ENCODE results near the gene FGGY. TPM values are rescaled to one million over a fixed set of nuclear protein-coding genes. Genes with fewer than 3 reads are reported as not detected.
"Not testable (repeated sequence)": the region's sequence is repeated elsewhere in the genome, so short reads cannot be mapped to it uniquely, and the experiment has no call there.

FGGY gene
- polyA plus RNA-seq, 6 donors from 2014 or later = 6.1 to 12.0 (median 7.3) TPM

DNA sequence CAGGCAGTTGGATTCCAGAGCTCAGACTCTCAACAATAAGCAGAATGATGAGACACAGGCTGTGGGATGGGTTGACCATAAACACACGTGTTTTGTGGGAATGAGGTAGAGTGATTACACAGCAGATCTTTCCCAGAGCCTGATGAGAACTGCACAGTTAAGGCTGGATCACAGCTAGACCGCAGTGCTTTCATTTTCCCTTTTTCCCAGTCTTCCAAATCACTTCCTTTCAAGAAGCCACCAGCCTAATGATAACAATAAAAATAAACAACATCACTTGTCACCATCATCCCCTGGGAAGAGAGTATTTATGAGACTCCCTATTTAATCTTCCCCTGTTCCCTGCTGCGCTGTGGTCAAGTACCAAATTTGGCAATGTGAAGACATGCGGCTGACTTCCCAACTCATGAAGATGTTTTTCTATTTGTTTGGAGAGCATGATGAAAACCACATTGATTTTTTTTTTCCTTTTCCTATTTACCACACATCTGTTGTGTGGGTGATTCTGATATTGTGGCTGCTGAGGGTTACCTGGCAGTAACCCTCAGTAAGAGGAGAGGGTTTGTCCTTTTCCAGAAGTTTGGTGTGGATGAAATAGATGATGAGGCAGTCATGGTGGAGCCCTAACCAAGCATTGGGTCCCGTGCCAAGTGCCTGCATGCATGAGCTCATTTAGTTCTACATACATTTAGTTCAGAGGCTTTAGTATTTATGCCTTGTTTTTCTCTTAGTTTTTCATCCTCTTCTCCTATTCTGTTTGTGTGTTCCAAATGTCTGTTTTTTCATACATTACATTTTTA lies 268.9 kb downstream of the FGGY start:
- peaks cover 0 to 4% (median 0%) of the 10 kb centered on the region in 7 donors for H3K9me3 Mint-ChIP-seq
- peaks cover 0 to 6% of the 10 kb centered on the region in 2 donors for H3K36me3 Mint-ChIP-seq
- ATAC-seq (ENCODE audit: low read depth in 2 of 2) (no peak), DNase-seq (no peak)
- peaks cover 33 to 39% (median 35%) of the 10 kb centered on the region in 3 donors for H3K4me1 Mint-ChIP-seq
- H3K27ac Mint-ChIP-seq = peak overlapping the region in 2 of 6 donors; percentile 57 to 89
- H3K27me3 Mint-ChIP-seq = no peaks in the 10 kb centered on the region
- H3K4me3 Mint-ChIP-seq = no peak overlapping the region

DNA sequence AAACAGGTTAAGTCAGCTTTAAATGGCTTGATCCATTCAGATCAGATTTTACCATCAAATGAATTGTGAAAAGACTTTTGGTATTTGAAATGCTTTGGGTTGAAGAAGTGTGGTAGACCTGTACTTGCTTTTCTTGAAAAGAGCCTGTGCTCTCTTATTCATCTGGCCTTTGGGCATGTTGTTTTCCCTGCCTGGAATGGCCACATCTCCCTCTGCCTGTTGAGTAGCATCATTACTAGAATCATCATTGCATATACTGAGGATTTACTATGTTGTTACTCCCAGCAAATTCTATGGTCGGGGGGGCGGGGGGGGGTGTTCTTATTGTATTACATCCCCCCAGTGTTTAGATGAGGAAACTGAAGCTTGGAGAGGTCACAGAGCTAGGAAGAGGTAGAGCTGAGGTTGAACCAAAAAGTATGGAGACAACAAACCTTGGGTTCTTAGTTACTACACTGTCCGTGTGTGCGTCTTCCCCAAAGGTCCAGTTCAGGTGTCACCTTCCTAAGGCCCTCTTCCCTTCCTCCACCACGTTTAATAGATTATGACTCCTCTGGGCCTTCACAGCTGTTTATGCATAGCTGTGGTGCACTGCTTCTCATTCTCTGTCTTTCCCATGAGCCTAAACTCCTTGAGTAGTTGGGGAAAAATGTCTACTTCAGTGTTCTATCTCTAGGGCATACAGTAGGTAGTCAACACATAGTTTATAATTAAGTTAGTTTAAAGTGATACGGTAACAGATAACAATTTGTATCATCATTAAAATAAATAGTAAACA lies 271.5 kb downstream of the FGGY start:
- Mint-ChIP-seq H3K9me3 (no peaks in the 10 kb centered on the region), H3K4me3 (no peak overlapping the region), H3K27ac (peak overlapping the region in 2 of 6 donors; percentile 57 to 77), H3K4me1 (peaks cover 24 to 33% (median 24%) of the 10 kb centered on the region in 3 donors), H3K36me3 (peaks cover 0 to 1% of the 10 kb centered on the region in 2 donors), H3K27me3 (no peaks in the 10 kb centered on the region)
- no peak for DNase-seq
- no peak for ATAC-seq (ENCODE audit: low read depth in 2 of 2)

DNA sequence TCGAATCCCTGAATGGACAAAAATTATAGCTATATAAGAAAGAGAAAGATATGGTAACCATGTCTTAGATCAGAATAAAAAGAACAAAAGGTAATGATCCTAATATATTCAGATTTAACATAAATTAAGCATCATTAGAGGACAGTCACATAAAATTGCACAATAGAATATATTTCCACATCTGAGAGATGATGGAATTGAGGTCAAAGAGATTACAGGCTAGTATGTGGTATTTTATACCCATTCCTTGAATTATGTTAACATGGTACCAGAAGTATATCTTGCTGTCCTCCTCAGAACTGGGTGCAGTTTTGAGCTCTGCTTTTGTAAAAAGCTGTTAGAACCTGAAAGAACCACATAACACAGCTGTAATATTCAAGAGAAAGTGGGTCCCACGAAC lies 272.3 kb downstream of the FGGY start:
- ATAC-seq (ENCODE audit: low read depth in 2 of 2) (no peak), DNase-seq (no peak)
- Mint-ChIP-seq H3K4me1 (peaks cover 23 to 33% (median 24%) of the 10 kb centered on the region in 3 donors), H3K27ac (peak overlapping the region in 2 of 6 donors; percentile 43 to 77), H3K9me3 (peaks cover 0 to 6% (median 5%) of the 10 kb centered on the region in 7 donors), H3K4me3 (peak overlapping the region in 1 of 8 donors; percentile 52), H3K36me3 (peaks cover 5 to 6% of the 10 kb centered on the region in 2 donors), H3K27me3 (no peaks in the 10 kb centered on the region)

DNA sequence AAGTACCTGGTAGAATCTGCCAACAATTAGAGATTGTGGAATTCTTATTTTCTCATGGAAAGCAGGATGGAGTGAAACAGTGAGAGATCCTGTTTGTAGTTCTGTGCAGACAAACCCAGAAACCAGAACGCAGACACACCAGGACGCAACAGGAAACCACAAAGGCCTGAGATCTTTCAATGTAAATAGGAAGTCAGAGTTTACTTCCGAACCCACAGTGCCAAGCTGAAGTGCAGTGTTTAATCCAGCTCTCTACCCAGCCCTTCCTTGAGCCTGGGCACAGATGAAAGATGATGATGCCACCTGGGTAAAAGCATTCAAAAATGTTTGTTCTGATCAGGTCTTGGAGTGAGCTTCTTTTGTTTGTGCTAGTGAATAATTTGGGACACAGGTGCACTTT lies 273.6 kb downstream of the FGGY start:
- Mint-ChIP-seq H3K9me3 (peaks cover 0 to 8% (median 5%) of the 10 kb centered on the region in 7 donors), H3K4me1 (peaks cover 23 to 33% (median 24%) of the 10 kb centered on the region in 3 donors), H3K27me3 (no peaks in the 10 kb centered on the region), H3K4me3 (peak overlapping the region in 7 of 8 donors; percentile 7 to 79 (median 64)), H3K36me3 (peaks cover 6 to 12% of the 10 kb centered on the region in 2 donors), H3K27ac (peak overlapping the region in 5 of 6 donors; percentile 3 to 77 (median 66))
- peak; percentile 99 for ATAC-seq (ENCODE audit: low read depth in 2 of 2)
- DNase-seq = peak; percentile 50

DNA sequence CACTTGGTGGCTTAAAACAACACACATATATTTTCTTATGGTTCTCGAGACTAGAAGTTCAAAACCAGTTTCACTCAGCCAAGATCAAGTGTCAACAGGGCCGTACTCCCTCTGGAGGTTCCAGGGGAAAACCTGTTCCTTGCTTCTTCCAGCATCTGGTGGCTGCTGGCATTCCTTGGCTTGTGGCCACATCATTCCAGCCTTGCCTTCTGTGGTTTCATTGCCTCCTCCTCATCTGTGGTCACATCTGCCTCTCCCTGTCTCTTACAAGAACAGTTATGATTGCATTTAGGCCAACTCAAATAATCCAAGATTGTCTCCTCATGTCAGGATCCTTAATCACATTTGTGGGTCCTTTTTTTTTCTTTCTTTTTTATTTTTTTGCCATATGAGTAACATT lies 277.2 kb downstream of the FGGY start:
- peaks cover 18 to 33% (median 23%) of the 10 kb centered on the region in 3 donors for H3K4me1 Mint-ChIP-seq
- H3K9me3 Mint-ChIP-seq = peaks cover 0 to 13% (median 6%) of the 10 kb centered on the region in 7 donors
- no peak for DNase-seq
- H3K36me3 Mint-ChIP-seq = peaks cover 6 to 12% of the 10 kb centered on the region in 2 donors
- H3K27ac Mint-ChIP-seq = no peak overlapping the region
- H3K27me3 Mint-ChIP-seq = no peaks in the 10 kb centered on the region
- ATAC-seq (ENCODE audit: low read depth in 2 of 2) = no peak
- no peak overlapping the region for H3K4me3 Mint-ChIP-seq

DNA sequence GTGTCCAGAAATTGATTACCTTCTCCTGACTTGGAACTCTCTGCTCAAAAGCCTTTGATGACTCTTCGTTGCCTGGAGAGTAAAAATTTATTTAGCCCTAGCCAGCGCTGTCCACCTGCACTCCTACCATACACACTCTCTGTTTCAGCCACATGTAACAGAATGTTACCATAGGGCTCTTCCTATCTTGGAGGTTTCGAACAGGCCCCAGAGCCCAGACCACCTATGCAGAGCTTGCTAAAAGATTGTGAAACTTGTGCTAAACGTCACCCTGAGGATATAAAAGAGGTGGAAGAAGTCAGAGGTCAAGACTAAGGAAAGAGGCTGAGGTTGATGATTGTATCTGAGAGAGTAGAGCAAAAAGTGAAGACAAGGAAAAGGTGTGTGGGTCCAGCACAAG lies 280.9 kb downstream of the FGGY start:
- no peak for ATAC-seq (ENCODE audit: low read depth in 2 of 2)
- Mint-ChIP-seq H3K9me3 (peaks cover 0 to 13% (median 6%) of the 10 kb centered on the region in 7 donors), H3K36me3 (peaks cover 12 to 14% of the 10 kb centered on the region in 2 donors), H3K27me3 (no peaks in the 10 kb centered on the region), H3K4me3 (no peak overlapping the region), H3K27ac (no peak overlapping the region), H3K4me1 (no peaks in the 10 kb centered on the region)
- DNase-seq = no peak

DNA sequence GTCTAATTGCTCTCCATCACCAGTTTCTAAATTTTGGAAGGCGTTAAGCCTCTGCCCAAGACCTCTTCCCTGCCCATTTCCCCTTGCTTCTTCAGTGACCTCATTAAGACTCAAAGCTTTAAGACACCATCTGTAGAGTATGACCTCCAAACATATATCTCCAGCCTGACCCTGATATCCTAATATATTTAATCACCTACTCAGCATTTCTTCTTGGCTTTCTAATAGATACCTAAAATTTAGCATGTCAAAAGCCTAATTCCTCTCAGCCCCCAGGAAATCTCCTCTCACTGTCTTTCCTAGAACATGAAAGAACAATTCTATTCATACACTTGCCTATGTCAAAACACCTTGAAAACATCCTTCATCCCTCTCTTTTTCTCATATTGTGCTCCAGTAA lies 282.3 kb downstream of the FGGY start:
- no peaks in the 10 kb centered on the region for H3K27me3 Mint-ChIP-seq
- no peak for ATAC-seq (ENCODE audit: low read depth in 2 of 2)
- no peaks in the 10 kb centered on the region for H3K4me1 Mint-ChIP-seq
- peaks cover 0 to 7% (median 2%) of the 10 kb centered on the region in 7 donors for H3K9me3 Mint-ChIP-seq
- DNase-seq = no peak
- no peak overlapping the region for H3K27ac Mint-ChIP-seq
- H3K4me3 Mint-ChIP-seq = no peak overlapping the region
- peaks cover 6 to 9% of the 10 kb centered on the region in 2 donors for H3K36me3 Mint-ChIP-seq

DNA sequence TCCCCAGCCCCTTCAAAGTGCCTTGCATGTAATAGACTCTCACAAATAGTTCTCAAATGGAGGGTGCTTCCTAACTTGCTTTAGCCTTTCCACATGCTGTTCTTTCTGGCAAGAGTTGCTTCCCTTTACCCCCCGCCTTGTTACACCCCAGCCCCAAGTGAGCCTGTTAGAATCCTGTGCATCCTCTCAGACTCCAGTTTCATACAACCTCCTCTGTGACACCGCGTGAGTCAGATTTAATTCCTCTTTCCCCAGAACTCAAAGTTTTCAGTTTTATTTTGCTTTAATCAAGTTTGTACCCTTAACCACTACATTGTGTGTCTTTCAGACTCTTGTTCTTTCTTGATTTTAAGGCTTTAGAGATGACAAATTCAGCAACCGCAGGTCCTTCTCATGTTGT lies 283.4 kb downstream of the FGGY start:
- no peak for ATAC-seq (ENCODE audit: low read depth in 2 of 2)

DNA sequence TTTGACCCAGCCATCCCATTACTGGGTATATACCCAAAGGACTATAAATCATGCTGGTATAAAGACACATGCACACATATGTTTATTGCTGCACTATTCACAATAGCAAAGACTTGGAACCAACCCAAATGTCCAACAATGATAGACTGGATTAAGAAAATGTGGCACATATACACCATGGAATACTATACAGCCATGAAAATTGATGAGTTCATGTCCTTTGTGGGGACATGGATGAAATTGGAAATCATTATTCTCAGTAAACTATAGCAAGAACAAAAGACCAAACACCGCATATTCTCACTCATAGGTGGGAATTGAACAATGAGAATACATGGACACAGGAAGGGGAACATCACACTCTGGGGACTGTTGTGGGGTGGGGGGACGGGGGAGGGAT lies 295.5 kb downstream of the FGGY start:
- not testable (repeated sequence) for H3K27me3 Mint-ChIP-seq; H3K27ac Mint-ChIP-seq; ATAC-seq (ENCODE audit: low read depth in 2 of 2); H3K4me1 Mint-ChIP-seq; DNase-seq; H3K36me3 Mint-ChIP-seq; H3K4me3 Mint-ChIP-seq
- peaks cover 0 to 19% (median 7%) of the 10 kb centered on the region in 7 donors for H3K9me3 Mint-ChIP-seq

More for the DNA sequence above, 283.4 kb downstream of the FGGY start:
- no peak for DNase-seq
- Mint-ChIP-seq H3K4me3 (no peak overlapping the region), H3K36me3 (peaks cover 2 to 7% of the 10 kb centered on the region in 2 donors), H3K9me3 (peaks cover 0 to 5% (median 2%) of the 10 kb centered on the region in 7 donors), H3K4me1 (no peaks in the 10 kb centered on the region), H3K27me3 (no peaks in the 10 kb centered on the region), H3K27ac (no peak overlapping the region)

DNA sequence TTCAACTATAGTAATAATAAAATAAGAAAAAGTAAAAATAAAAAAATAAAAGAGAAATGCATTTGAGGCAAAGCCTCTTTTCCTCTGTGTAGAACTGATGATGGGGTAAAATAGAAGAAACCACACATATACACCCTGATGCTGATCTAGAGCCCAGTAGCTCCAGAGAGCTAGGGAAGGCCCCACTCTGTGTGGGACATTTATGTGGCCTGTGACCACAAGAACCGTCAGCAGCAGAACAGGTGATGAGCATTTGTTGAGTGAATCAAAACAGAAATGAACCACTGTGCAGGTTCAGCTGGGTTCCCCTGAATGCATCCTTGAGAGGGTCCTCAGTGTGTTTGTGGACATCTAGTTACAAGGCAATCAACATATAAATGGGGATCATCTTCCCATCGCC lies 296.0 kb downstream of the FGGY start:
- Mint-ChIP-seq H3K27me3 (no peaks in the 10 kb centered on the region), H3K9me3 (peaks cover 0 to 19% (median 7%) of the 10 kb centered on the region in 7 donors)
- ATAC-seq (ENCODE audit: low read depth in 2 of 2) = no peak

DNA sequence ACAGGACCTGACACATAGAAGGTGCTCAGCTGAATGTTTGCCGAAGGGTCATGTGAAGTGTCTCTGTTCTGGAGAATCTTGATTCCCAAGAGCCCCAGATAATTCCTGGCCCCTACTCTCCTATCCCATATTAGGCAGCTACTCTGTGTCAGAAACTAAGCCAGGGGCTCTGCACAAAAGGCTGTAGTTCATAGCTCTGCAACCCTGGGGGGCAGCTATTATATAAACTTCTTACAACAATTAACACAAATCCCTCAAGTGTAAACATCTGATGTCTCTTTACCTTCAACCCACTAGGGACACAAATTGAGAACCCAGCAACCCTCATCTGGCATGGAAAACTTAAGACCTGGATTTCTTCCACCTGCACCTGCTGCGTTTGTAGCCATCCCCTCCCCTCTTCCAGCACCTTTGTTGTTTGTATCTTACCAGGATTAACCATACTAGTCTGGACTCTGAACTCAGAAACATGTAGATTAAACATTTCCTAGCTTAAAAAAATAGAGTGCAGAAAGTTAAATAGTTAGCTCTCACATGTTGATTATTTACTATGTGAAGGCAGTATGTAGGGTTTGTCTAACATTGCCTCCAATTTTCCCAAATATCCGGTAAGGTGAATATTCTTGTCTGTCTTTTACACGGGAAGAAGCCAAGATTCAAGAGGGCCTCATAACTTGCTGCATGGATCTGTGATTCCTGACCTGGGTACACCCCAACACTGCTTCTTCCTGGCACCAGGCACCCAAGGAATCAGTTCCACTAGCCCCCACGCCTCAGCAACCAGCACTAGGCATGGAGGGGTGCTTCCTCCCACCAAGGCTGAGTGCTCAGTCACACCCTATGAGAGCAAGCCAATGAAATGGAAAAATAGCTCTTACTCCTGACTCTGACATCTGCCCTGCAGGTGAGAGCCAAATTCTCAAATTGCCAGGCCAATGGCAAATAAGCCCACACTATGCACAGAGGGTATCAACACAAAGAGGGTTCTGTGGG lies 297.2 kb downstream of the FGGY start:
- Mint-ChIP-seq H3K4me1 (peaks cover 0 to 9% (median 3%) of the 10 kb centered on the region in 3 donors), H3K9me3 (peaks cover 0 to 19% (median 7%) of the 10 kb centered on the region in 7 donors), H3K27ac (peak overlapping the region in 2 of 6 donors; percentile 8 to 48), H3K4me3 (no peak overlapping the region), H3K27me3 (no peaks in the 10 kb centered on the region), H3K36me3 (no peaks in the 10 kb centered on the region)
- DNase-seq = no peak
- ATAC-seq (ENCODE audit: low read depth in 2 of 2) = no peak

More for the DNA sequence above, 296.0 kb downstream of the FGGY start:
- no peak overlapping the region for H3K4me3 Mint-ChIP-seq
- no peak for DNase-seq
- H3K4me1 Mint-ChIP-seq = peaks cover 0 to 9% (median 3%) of the 10 kb centered on the region in 3 donors
- H3K36me3 Mint-ChIP-seq = no peaks in the 10 kb centered on the region
- H3K27ac Mint-ChIP-seq = no peak overlapping the region

DNA sequence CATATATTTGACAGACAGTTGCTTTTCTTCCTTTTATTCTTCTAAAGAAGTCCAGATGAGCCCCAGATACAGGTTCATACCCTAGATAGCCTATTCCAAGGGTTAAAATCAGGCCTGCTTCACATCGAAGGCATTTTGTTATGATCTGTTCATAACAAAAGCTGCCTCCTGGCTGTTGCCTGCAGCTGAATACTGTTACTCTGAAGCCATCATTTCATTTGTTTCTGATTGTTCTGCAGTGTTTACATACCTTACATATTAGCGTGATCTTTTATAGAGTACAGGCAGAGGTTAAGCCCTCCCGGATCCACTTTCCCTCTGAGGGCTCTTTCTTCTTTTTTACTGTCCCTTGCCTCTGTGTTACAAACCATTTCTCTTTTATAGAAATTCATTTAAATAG lies 298.9 kb downstream of the FGGY start:
- no peaks in the 10 kb centered on the region for H3K27me3 Mint-ChIP-seq
- H3K4me1 Mint-ChIP-seq = peaks cover 0 to 9% (median 3%) of the 10 kb centered on the region in 3 donors
- no peak for ATAC-seq (ENCODE audit: low read depth in 2 of 2)
- H3K27ac Mint-ChIP-seq = no peak overlapping the region
- no peaks in the 10 kb centered on the region for H3K36me3 Mint-ChIP-seq
- H3K4me3 Mint-ChIP-seq = no peak overlapping the region
- no peak for DNase-seq
- peaks cover 0 to 10% (median 2%) of the 10 kb centered on the region in 7 donors for H3K9me3 Mint-ChIP-seq
